Erythroblast (primary cell): Measurements from ENCODE around the gene BBS4.

Experiments
- GATA1 ChIP-seq: IDR thresholded peaks from 2 replicates; pipeline ENCODE4 v1.6.1; 2011; ENCODE audit warnings: low read depth, mild to moderate bottlenecking, control low read depth, low read length, moderate library complexity
- POLR2A ChIP-seq: IDR thresholded peaks from 2 replicates; pipeline ENCODE4 v1.6.1; 2011; ENCODE audit warnings: mild to moderate bottlenecking, low read length

DNA sequence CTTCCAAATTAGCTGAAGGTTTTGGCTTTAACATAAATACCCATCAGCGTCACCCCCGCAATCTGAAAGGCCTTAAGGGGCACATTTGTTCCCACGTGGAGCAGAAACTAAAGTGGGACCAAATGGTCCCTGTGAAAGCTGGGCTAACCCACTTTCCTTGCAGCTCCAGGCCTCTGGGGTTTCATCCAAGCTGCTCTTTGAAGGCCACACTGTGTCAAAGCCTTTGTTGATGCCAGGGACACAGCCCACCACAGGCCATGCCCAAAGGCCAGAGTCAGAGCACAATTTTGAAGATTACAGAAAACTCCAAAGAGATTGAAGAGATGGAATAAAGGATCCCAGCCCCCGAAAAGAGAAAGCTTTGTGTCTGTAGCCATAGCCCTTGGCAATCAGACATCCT is 100.2 kb downstream of the BBS4 start:
- TF ChIP-seq POLR2A (no peak), GATA1 (no peak)
